HCT116 (cell line): ENCODE measurements around the gene CCDC88C. TPM values are rescaled to one million over a fixed set of nuclear protein-coding genes. Genes with fewer than 3 reads are reported as not detected.

ENCODE experiments used
- ATAC-seq: fragments of 200-7000 bp; cut with Tn5 transposase; 2 replicates; pipeline ENCODE4 v1.9.1; 2020; ENCODE audit warnings: mild to moderate bottlenecking, moderate library complexity
- BruUV-seq: library from RNA; stranded (reverse); fragments of 400-500 nt; replicated peaks from 2 replicates; lab custom pipeline; 2021; lab: Mats Ljungman, UMichigan
- CTCF ChIA-PET: fragments of 300-600 bp; sonication (Branson Sonifier 250); formaldehyde crosslinking; loops from one replicate; lab custom pipeline; 2021; ENCODE audit warnings: antibody characterized with exemption; lab: Charles Lee
- POLR2A ChIA-PET: fragments of 300-600, 350-600 bp; sonication (Branson Sonifier 250); formaldehyde crosslinking; loops from one replicate; lab custom pipeline; 2021; ENCODE audit warnings: antibody characterized with exemption; lab: Charles Lee
- RAD21 ChIA-PET, 2 experiments: fragments of 300-600 bp; sonication (Branson Sonifier 250); formaldehyde crosslinking; loops; one replicate each; lab custom pipeline; 2023; ENCODE audit warnings: low total read pairs in 2 of 2; ENCODE audit not compliant: uncharacterized antibody in 2 of 2, unreplicated experiment in 2 of 2, low non-redundant PET in 1 of 2; lab: Charles Lee
- DNase-seq: peaks from one replicate; pipeline ENCODE4 v3.0.0-alpha.2; 2010; ENCODE audit warnings: low read depth, low spot score
- H2AFZ ChIP-seq: fragments of 200-600 bp; shearing (Covaris generic), sonication (generic); 2 replicates; pipeline ENCODE4 v1.6.1; 2017; ENCODE audit warnings: low read depth, mixed run types, mixed read lengths, antibody characterized with exemption, low read length; ENCODE audit not compliant: poor library complexity, severe bottlenecking
- H3K27ac ChIP-seq: 2 replicates; pipeline ENCODE4 v1.5.1; 2012; ENCODE audit warnings: low read depth, low read length
- H3K27me3 ChIP-seq: fragments of 200-600 bp; sonication (generic); 2 replicates; pipeline ENCODE4 v1.6.1; 2016; ENCODE audit warnings: mixed run types, low read length, mixed read lengths; ENCODE audit not compliant: insufficient read depth
- H3K36me3 ChIP-seq, 2 experiments: fragments of 200-500 bp in 1 of 2; fragments of 200-600 bp in 1 of 2; sonication (Bioruptor generic) in 1 of 2; sonication (generic) in 1 of 2; 2 replicates each; pipeline versions ENCODE4 v1.5.1 to v1.6.1; 2014 to 2016; ENCODE audit warnings: low read length in 2 of 2, inconsistent platforms in 1 of 2, mixed read lengths in 1 of 2, mixed run types in 1 of 2; ENCODE audit not compliant: insufficient read depth in 2 of 2, control insufficient read depth in 1 of 2
- H3K4me1 ChIP-seq, 2 experiments: fragments of 200-600 bp in 1 of 2; sonication (generic) in 1 of 2; 2 replicates each; pipeline versions ENCODE4 v1.5.1 to v1.6.1; 2012 to 2017; ENCODE audit warnings: low read length in 2 of 2, inconsistent platforms in 1 of 2, mild to moderate bottlenecking in 1 of 2, mixed read lengths in 1 of 2, mixed run types in 1 of 2, moderate library complexity in 1 of 2; ENCODE audit not compliant: insufficient read depth in 2 of 2, control insufficient read depth in 1 of 2
- H3K4me2 ChIP-seq: fragments of 200-600 bp; sonication (generic); 2 replicates; pipeline ENCODE4 v1.6.1; 2017; ENCODE audit warnings: mixed run types, low read length, mixed read lengths
- H3K4me3 ChIP-seq, 2 experiments: fragments of 200-600 bp in 1 of 2; sonication (generic) in 1 of 2; replicated peaks in 1 of 2; 2 replicates each; pipeline ENCODE4 v1.5.1; 2011 to 2016; ENCODE audit warnings: low read length in 2 of 2, control low read depth in 1 of 2, low read depth in 1 of 2, mild to moderate bottlenecking in 1 of 2, mixed read lengths in 1 of 2, mixed run types in 1 of 2
- H3K79me2 ChIP-seq: fragments of 200-600 bp; sonication (generic); 2 replicates; pipeline ENCODE4 v1.6.1; 2017; ENCODE audit warnings: mild to moderate bottlenecking, mixed run types, low read length, moderate library complexity, mixed read lengths; ENCODE audit not compliant: insufficient read depth
- H3K9ac ChIP-seq: fragments of 200-600 bp; sonication (generic); 2 replicates; pipeline ENCODE4 v1.6.1; 2016; ENCODE audit warnings: low read length, mixed read lengths
- H3K9me2 ChIP-seq: fragments of 200-600 bp; sonication (generic), shearing (Covaris generic); 2 replicates; pipeline ENCODE4 v1.6.1; 2017; ENCODE audit warnings: mixed run types, mild to moderate bottlenecking, moderate library complexity; ENCODE audit not compliant: insufficient read depth
- H3K9me3 ChIP-seq, 2 experiments: fragments of 200-500 bp in 1 of 2; fragments of 200-600 bp in 1 of 2; sonication (Bioruptor generic) in 1 of 2; sonication (generic) in 1 of 2; 2 replicates each; pipeline ENCODE4 v1.6.1; 2014 to 2017; ENCODE audit warnings: low read length in 2 of 2, mixed read lengths in 2 of 2, inconsistent platforms in 1 of 2, low read depth in 1 of 2, mild to moderate bottlenecking in 1 of 2, mixed run types in 1 of 2, moderate library complexity in 1 of 2; ENCODE audit not compliant: control insufficient read depth in 1 of 2, insufficient read depth in 1 of 2
- H4K20me1 ChIP-seq: fragments of 200-600 bp; sonication (generic), shearing (Covaris generic); 2 replicates; pipeline ENCODE4 v1.6.1; 2017; ENCODE audit warnings: mixed run types, mild to moderate bottlenecking, moderate library complexity; ENCODE audit not compliant: insufficient read depth
- ATF3 ChIP-seq: IDR thresholded peaks from 2 replicates; pipeline ENCODE4 v1.6.1; 2012
- CEBPB ChIP-seq: IDR thresholded peaks from 2 replicates; pipeline ENCODE4 v1.6.1; 2012; ENCODE audit warnings: low read depth
- CTCF ChIP-seq, 3 experiments: fragments of 200-600 bp in 1 of 3; sonication (generic) in 1 of 3; IDR thresholded peaks in 2 of 3; conservative IDR thresholded peaks in 1 of 3; 2 replicates each; pipeline ENCODE4 v1.5.1; 2012 to 2017; ENCODE audit warnings: low read depth in 2 of 3, low read length in 2 of 3, antibody characterized with exemption in 1 of 3, borderline replicate concordance in 1 of 3, control low read depth in 1 of 3, mild to moderate bottlenecking in 1 of 3, mixed read lengths in 1 of 3, mixed run types in 1 of 3, moderate library complexity in 1 of 3; ENCODE audit not compliant: insufficient read depth in 1 of 3
- FOSL1 ChIP-seq: IDR thresholded peaks from 2 replicates; pipeline ENCODE4 v1.6.1; 2012; ENCODE audit warnings: low read depth
- JUND ChIP-seq: IDR thresholded peaks from 2 replicates; pipeline ENCODE4 v1.6.1; 2012
- MAX ChIP-seq: IDR thresholded peaks from 2 replicates; pipeline ENCODE4 v1.6.1; 2012
- POLR2A ChIP-seq: IDR thresholded peaks from 2 replicates; pipeline ENCODE4 v1.7.0; 2011; ENCODE audit warnings: borderline replicate concordance; ENCODE audit not compliant: insufficient read depth, insufficient read length; ENCODE audit errors: extremely low read depth
- POLR2AphosphoS5 ChIP-seq: IDR thresholded peaks from 2 replicates; pipeline ENCODE4 v1.6.1; 2011; ENCODE audit warnings: mild to moderate bottlenecking, low read depth, low read length, moderate library complexity
- RAD21 ChIP-seq: IDR thresholded peaks from 2 replicates; pipeline ENCODE4 v1.6.1; 2012; ENCODE audit warnings: low read depth, mild to moderate bottlenecking
- REST ChIP-seq: IDR thresholded peaks from 2 replicates; pipeline ENCODE4 v1.6.1; 2012; ENCODE audit warnings: low read depth
- SIN3A ChIP-seq: IDR thresholded peaks from 2 replicates; pipeline ENCODE4 v1.6.1; 2012; ENCODE audit warnings: low read depth
- SRF ChIP-seq: IDR thresholded peaks from 2 replicates; pipeline ENCODE4 v1.6.1; 2012; ENCODE audit warnings: low read depth
- TCF7L2 ChIP-seq: IDR thresholded peaks from 2 replicates; pipeline ENCODE4 v1.7.0; 2011; ENCODE audit warnings: borderline replicate concordance, inconsistent platforms; ENCODE audit not compliant: insufficient read depth, insufficient read length; ENCODE audit errors: extremely low read depth
- YY1 ChIP-seq: IDR thresholded peaks from 2 replicates; pipeline ENCODE4 v1.6.1; 2011; ENCODE audit warnings: low read length, low read depth, moderate library complexity, mild to moderate bottlenecking; ENCODE audit not compliant: insufficient replicate concordance; ENCODE audit errors: extremely low read depth
- ZBTB33 ChIP-seq: IDR thresholded peaks from 2 replicates; pipeline ENCODE4 v1.6.1; 2011; ENCODE audit warnings: mild to moderate bottlenecking, low read length, moderate library complexity; ENCODE audit not compliant: insufficient replicate concordance; ENCODE audit errors: extremely low read depth
- ZFX ChIP-seq: fragments of 450-650 bp; IDR thresholded peaks from 2 replicates; pipeline ENCODE4 v1.6.1; 2017
- intact Hi-C: fragments of 100-400 bp; cut with micrococcal nuclease; formaldehyde crosslinking; loops from 2 replicates; pipeline ENCODE4 v1.10.0; 2022
- total RNA-seq: library from RNA; stranded (reverse); gene quantifications from one replicate; pipeline ENCODE4 v1.2.1, GENCODE V29; 2021; ENCODE audit not compliant: unreplicated experiment

CCDC88C gene
- total RNA-seq, 1 experiment from 2014 or later = 20.8 TPM

- no peak overlapping the region for H3K9ac ChIP-seq
- RAD21 ChIA-PET = no interaction called here
- no peaks in the 10 kb centered on the region for H3K9me3 ChIP-seq
- no peak for TF ChIP-seq MAX
- TF ChIP-seq RAD21 = no peak
- no peak for TF ChIP-seq SRF
- no peak for TF ChIP-seq CEBPB
- TF ChIP-seq ZBTB33 = no peak
- no peak for TF ChIP-seq CTCF (IDR thresholded peaks at IDR 0.05 in 2 of 3, conservative IDR thresholded peaks at IDR 0.05 in 1 of 3; ENCODE audit: borderline replicate concordance in 1 of 3, insufficient read depth in 1 of 3, low read depth in 2 of 3, low read length in 2 of 3)
- TF ChIP-seq JUND = no peak
- TF ChIP-seq REST = no peak
- TF ChIP-seq POLR2A = no peak
- no peak for TF ChIP-seq SIN3A
- no peak for TF ChIP-seq POLR2AphosphoS5
- no peak for TF ChIP-seq FOSL1
- no peak for TF ChIP-seq YY1
- no peak for TF ChIP-seq TCF7L2
- no peak for TF ChIP-seq ZFX
- no peak for TF ChIP-seq ATF3
- POLR2A ChIA-PET = no interaction called here
- H3K27me3 ChIP-seq = no peaks in the 10 kb centered on the region
- no peaks in the 10 kb centered on the region for H3K79me2 ChIP-seq
- intact Hi-C loops = no loop called here
- CTCF ChIA-PET = no interaction called here
- no peaks in the 10 kb centered on the region for H3K36me3 ChIP-seq
- H4K20me1 ChIP-seq = no peaks in the 10 kb centered on the region
- H3K4me1 ChIP-seq = no peaks in the 10 kb centered on the region; a peak in 1 of 4 replicates
- ATAC-seq (no peak), DNase-seq (no peak)
- H3K9me2 ChIP-seq = no peaks in the 10 kb centered on the region
- H3K4me2 ChIP-seq = no peak overlapping the region
- H3K27ac ChIP-seq = no peak overlapping the region
- no peak overlapping the region for H3K4me3 ChIP-seq
- H2AFZ ChIP-seq = no peak overlapping the region
- no TSS peak for BruUV-seq
These were observed 36.8 kb downstream of the CCDC88C start for GRCh38 chr14:91380610-91381371.
